ENCODE measurements around the gene JAZF1.

DNA sequence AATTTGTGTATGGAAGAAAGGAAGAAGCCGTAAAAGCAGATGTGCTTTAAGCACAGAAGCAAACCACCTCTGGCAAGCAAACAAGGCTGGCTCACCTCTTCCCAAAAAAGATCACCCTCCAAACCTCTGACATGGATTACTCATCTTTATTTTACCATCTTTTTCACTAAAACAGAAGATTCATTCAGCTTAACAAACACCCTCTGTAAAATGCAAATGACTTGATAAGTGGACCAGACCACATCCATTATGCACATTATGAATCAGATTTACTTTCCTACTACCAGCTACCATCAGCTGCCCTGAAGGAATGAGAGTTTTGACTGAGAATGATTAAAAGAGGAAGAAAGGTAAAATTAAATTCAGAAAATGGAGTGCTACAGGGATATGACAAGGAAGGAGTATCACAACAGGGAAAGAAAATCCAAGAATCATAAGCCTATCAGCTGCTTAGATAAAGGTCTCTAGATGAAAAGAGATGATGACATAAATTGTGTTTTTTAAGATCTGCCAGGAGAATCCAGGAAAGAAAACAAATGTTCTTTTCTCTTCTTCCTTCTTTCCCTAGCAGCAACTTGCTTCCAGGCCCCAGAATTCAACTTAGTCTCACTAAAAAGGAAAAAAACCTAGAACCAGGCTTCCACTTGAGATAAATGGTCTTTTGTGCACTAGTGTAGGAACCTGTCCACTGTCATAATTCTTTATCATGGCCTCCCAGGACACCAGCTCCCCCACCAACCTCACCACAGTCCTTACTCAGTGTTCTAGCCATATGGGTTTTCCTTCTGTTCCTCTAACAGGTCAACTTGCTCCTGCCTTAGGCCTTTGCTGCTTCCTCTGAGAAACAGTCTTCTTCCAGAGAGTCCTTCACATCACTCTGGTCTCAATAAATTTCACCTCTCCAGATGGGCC, 47.4 kb downstream of the JAZF1 start:
- TF ChIP-seq CTCF (IDR thresholded peaks at IDR 0.05): no peak
- TF ChIP-seq POLR2A (IDR thresholded peaks at IDR 0.05): no peak
